LNCAP (cell line): Measurements from ENCODE around the gene MUL1.

Experiments used
- TF ChIP-seq, protein P1 (sequence below): fragments of 450-650 bp; IDR thresholded peaks from 2 replicates; pipeline ENCODE4 v1.5.1; 2017; ENCODE audit warnings: mild to moderate bottlenecking

The MUL1 gene

DNA sequence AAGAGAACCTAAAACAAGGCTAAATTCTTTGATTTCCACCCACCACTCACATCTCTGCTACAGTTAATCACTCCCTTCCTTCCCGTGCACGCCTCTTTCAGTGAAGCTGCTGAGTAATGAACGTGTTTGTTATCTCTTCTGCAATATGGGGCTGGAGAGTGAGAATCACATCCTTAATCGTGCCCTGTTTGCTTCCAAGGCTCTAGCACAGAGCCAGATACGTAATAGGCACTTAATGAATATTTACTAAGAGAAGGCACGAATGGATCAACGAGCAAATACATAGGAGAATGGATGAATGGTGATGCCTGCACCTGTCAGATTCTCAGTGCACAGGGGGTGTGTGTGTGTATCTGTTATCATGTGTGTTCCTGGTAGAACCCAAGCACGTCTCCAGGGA is 22.4 kb upstream of the MUL1 start:
- TF ChIP-seq, protein P1, sequence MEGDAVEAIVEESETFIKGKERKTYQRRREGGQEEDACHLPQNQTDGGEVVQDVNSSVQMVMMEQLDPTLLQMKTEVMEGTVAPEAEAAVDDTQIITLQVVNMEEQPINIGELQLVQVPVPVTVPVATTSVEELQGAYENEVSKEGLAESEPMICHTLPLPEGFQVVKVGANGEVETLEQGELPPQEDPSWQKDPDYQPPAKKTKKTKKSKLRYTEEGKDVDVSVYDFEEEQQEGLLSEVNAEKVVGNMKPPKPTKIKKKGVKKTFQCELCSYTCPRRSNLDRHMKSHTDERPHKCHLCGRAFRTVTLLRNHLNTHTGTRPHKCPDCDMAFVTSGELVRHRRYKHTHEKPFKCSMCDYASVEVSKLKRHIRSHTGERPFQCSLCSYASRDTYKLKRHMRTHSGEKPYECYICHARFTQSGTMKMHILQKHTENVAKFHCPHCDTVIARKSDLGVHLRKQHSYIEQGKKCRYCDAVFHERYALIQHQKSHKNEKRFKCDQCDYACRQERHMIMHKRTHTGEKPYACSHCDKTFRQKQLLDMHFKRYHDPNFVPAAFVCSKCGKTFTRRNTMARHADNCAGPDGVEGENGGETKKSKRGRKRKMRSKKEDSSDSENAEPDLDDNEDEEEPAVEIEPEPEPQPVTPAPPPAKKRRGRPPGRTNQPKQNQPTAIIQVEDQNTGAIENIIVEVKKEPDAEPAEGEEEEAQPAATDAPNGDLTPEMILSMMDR: no peak

DNA sequence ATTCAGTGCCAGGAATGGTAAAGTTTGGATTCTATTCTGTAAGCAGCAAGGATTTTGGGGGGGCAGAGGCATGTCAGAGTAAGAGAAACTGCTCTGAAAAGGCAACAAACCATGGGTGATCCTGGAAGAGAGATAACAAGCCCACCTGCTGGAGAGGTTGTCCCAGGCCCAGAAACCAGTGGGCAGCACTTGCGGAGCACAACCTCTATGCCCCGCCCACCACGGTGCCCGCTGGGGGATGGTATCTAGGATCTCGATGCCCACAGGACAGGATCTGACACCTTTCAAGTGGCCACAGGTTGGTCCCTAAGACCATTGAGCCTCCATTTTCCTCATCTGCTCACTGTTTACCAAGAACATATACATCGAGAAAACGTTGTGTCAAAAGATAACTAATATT is 20.3 kb upstream of the MUL1 start:
- TF ChIP-seq, protein P1: no peak

DNA sequence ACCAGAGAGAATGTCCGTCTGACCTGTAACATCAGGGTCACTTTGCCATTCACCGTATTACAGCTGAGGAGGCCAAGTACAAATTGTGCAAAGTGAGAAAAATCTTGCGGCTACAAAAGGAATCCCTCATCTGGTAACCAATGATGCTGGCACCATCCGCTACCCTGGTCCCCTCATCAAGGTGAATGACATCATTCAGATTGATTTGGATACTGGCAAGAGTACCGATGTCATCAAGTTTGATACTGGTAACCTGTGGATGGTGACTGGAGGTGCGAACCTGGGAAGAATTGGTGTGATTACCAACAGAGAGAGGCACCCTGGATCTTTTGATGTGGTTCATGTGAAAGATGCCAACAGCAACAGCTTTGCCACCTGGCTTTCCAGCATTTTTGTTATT is 18.3 kb upstream of the MUL1 start:
- TF ChIP-seq, protein P1: no peak

DNA sequence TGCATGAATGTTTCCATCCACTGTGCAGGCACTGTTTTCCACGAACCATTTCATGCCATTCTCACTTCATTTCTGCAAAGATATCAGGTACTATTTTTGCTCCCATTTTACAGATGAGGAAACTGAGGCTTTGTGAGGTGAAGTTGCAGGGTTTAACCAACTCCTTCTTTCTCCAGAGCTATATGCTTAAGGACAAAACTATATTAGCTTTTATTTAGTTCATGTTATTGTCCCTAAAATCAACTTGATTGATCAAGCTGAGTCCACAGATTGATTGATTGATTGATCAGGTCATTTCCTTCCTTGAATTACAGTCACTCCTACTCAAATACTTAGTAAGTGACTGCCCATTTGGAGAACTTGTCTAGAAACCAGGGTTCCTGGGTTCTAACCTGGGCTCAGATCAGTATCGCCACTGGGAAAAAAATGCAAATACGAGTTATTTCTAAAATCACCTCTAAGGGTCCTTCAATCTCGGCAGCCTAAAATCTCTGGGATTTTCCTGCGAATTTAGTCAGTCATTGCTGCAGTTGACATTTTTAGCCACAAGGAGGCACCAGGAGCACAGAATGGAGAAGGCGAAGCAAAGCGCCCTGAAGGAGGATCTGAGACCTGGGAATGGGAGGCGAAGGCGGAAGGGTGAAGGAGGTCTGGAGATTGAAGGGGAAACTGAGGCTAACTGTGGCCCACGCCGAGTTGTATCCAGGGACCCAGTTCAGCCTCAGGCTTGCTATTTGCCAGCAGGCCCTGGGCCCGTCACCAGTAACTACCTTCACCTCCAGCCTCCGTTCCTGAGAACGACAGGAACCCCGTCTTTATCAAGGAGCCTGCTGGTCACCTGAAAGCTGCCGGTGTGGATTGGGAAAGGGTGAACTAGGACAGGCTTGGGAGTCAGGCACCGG is 14.3 kb upstream of the MUL1 start:
- TF ChIP-seq, protein P1: peak; percentile 62

DNA sequence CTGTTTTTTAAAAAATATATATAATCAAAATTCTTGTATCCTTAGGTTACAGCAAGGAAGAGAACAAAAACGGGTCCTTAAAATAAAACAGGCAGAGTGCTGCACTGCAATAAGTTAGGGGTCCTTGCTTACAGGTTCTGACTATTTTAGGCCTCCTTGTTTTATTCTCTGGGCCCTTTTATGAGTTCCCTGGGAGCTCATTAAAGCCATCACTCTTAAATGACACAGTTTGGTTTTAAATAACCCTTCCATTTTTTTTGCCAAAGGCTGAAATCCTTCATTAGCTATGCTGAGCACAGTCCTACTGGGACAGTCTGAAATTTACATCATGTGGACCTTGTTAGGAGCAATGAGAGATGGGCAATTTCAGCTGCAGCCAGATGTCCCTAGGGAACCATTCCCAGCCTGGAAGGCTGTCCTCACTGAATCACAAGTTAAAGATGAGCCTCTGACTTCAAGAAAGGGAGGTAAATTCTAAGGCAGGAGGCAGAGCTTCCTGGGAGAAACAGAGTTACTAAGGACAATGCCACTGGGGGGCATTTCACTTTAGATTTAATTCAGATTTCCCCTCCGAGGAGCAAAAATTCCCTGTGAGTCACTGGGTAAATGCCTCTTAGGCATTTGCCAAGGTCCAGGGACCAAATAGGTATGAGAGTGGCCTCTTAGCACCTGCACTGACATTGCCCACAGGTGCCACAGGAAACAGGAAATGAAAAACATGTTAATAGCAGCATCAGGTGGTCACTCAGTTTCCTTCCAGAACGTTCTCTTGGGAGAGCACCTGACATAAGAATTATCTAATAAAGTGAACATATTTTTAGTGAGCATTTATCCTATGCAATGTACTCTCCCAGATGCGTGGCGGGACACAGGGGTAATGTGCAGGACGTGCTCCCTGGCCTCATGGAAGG is 3.8 kb upstream of the MUL1 start:
- TF ChIP-seq, protein P1: no peak

DNA sequence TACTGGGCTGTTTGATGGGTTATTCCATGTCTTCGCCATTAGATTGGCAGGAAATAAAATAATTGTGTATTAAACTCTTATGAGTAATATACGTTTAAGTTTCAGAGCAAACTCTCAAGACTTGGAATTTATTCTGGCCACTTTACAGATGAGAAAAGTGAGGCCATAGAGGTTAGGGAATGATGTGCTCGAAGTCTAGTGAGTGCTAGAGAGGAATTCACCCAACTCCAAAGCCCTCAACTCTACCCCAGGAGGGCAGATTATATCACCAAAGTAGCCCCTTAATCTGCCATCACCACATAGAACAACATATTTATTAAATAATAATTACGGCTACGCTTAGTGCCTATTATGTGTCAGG is 440 bp upstream of the MUL1 start:
- TF ChIP-seq, protein P1: no peak

DNA sequence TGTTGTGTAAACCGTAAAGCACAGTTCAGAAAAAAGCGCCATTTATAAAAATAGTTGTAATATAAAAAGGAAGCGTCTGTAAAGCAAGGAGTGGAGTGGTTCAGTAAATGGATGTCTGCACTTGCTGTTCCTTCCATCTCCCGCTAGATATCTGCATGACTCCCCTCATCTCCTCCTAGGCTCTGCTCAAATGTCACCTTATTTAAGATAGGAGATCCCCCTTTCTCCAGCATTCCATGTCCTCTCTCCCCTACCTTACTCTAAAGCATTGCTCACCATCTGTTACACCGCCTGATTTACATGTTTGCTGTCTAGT is 745 bp downstream of the MUL1 start:
- TF ChIP-seq, protein P1: no peak
